ENCODE results near the gene CREG1. TPM values are rescaled to one million over a fixed set of nuclear protein-coding genes. Genes with fewer than 3 reads are reported as not detected.

Gene CREG1
- total and polyA plus RNA-seq, 2 of the 8 experiments (the other 6 are each of a cell fraction or from before 2014, with no cell fraction given) = 29.8 to 30.1 TPM

- Histone ChIP-seq H3K18ac (ENCODE audit: extremely low read depth, low read length) (no peak overlapping the region), H4K8ac (ENCODE audit: extremely low read depth, insufficient read depth, low read length) (no peak overlapping the region), H3K23me2 (ENCODE audit: low read depth, low read length) (no peaks in the 10 kb centered on the region), H2AFZ (ENCODE audit: low read length) (no peak overlapping the region), H2BK15ac (ENCODE audit: low read length) (no peak overlapping the region), H3K79me1 (ENCODE audit: low read depth, low read length) (no peaks in the 10 kb centered on the region), H4K20me1 (replicated peaks in 1 of 2; ENCODE audit: control insufficient read depth in 1 of 2, insufficient read depth in 2 of 2, low read length in 2 of 2) (no peaks in the 10 kb centered on the region), H2BK12ac (ENCODE audit: low read depth, low read length) (no peak overlapping the region), H3K4ac (replicated peaks; ENCODE audit: insufficient read length, low read depth, low read length) (no peak overlapping the region), H3K27ac (ENCODE audit: low read depth, low read length) (no peak overlapping the region), H3K27me3 (replicated peaks in 1 of 4; ENCODE audit: control insufficient read depth in 3 of 4, extremely low read depth in 1 of 4, insufficient read depth in 3 of 4, low read length in 3 of 4) (0 out of 7 replicates have a peak, but pooled peaks cover 0 to 3% (median 0%) of the 10 kb centered on the region in 4 experiments), H3K14ac (ENCODE audit: insufficient read length) (no peak overlapping the region), H3K36me3 (ENCODE audit: control insufficient read depth in 2 of 4, insufficient read depth in 4 of 4, low read length in 3 of 4) (no peaks in the 10 kb centered on the region), H2BK120ac (replicated peaks; ENCODE audit: low read depth, low read length) (no peak overlapping the region), H4K5ac (ENCODE audit: insufficient read length, low read depth, low read length) (no peak overlapping the region), H3K79me2 (ENCODE audit: control insufficient read depth in 1 of 2, insufficient read depth in 2 of 2, low read length in 2 of 2) (no peaks in the 10 kb centered on the region), H2AK5ac (ENCODE audit: low read depth, low read length) (no peak overlapping the region), H3K56ac (replicated peaks; ENCODE audit: insufficient read length, low read depth, low read length) (no peak overlapping the region), H3K4me1 (replicated peaks in 1 of 4; ENCODE audit: control insufficient read depth in 3 of 4, insufficient read depth in 4 of 4, low read length in 3 of 4) (no peaks in the 10 kb centered on the region), H3K9ac (replicated peaks in 1 of 4; ENCODE audit: extremely low read depth in 1 of 4, low read depth in 3 of 4, low read length in 3 of 4) (no peak overlapping the region), H4K91ac (replicated peaks; ENCODE audit: insufficient read length, low read length) (no peak overlapping the region), H3K23ac (ENCODE audit: insufficient read length) (no peak overlapping the region), H3K4me2 (ENCODE audit: insufficient read depth in 1 of 2, low read depth in 2 of 2, low read length in 2 of 2) (no peak overlapping the region), H2BK5ac (ENCODE audit: low read depth, low read length) (no peak overlapping the region), H3K9me3 (ENCODE audit: insufficient read depth in 2 of 2, low read depth in 1 of 2, low read length in 1 of 2) (no peaks in the 10 kb centered on the region), H2BK20ac (ENCODE audit: low read length) (no peak overlapping the region), H3K4me3 (ENCODE audit: extremely low read depth in 1 of 4, insufficient read depth in 2 of 4, low read depth in 3 of 4, low read length in 4 of 4) (no peak overlapping the region)
- FAIRE-seq (no peak), DNase-seq (ENCODE audit: low read depth in 1 of 2, low spot score in 2 of 2) (no peak)
- TF ChIP-seq POLR2A (IDR thresholded peaks at IDR 0.05; ENCODE audit: control extremely low read depth in 1 of 2, low read depth in 2 of 2, low read length in 2 of 2) = no peak
- peak; percentile 29 to 57 for TF ChIP-seq RAD21 (IDR thresholded peaks at IDR 0.05 in 1 of 2, conservative IDR thresholded peaks at IDR 0.05 in 1 of 2; ENCODE audit: low read depth in 2 of 2, low read length in 2 of 2)
- peak; percentile 10 to 29 (median 24); a peak in 3 of 4 replicates for TF ChIP-seq CTCF (IDR thresholded peaks at IDR 0.05; ENCODE audit: control extremely low read depth in 1 of 3, insufficient read depth in 1 of 3, low read depth in 1 of 3, low read length in 3 of 3)
- ChIA-PET CTCF (ENCODE audit: partially characterized antibody) (interaction anchor here (0.6 to 8.3 kb wide), 9 partner anchors 13 to 119 kb away, joined by 3 to 43 read pairs (median 4); no protein-coding TSS in a partner anchor), POLR2A (ENCODE audit: partially characterized antibody) (no interaction called here)
Observed at GRCh38 chr1:167520711-167521206, 32.8 kb downstream of the CREG1 start.

All from H1 (cell line).